CD4-positive, alpha-beta T cell treated with Interleukin-15 for 4 hours (primary cell): Measurements from ENCODE around the gene ACSM6.

ENCODE experiments used
- DNase-seq: peaks from one replicate; pipeline ENCODE4 v3.0.0-alpha.2; 2020; ENCODE audit warnings: low spot score

The ACSM6 gene

GRCh38 chr10:95246582-95247051, 52.6 kb downstream of the ACSM6 start:
- DNase-seq = peak; percentile 49

GRCh38 chr10:95247200-95247880, 53.3 kb downstream of the ACSM6 start:
- DNase-seq = no peak

- DNase-seq = no peak
Observed at GRCh38 chr10:95247881-95248583, 54.0 kb downstream of the ACSM6 start.

DNA sequence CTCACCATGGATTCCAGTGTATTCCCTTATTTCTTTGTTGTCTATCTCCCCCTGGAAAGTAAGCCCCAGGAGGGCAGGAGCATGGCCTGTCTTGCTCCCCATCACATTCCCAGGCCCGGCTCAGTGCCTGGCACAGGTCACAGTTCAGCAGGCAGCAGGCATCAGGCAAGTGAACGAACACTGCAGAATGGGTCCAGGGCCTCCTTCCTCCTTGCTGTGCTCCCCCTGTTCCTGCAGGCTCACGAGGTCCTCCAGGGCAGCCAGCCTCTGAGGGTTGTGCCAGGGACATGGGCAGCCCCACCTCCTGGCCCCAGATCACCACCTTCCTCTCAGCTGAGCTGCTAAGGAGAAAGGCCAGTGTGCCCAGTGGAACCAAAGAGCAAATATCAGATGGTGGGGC, 55.0 kb downstream of the ACSM6 start:
- no peak for DNase-seq

DNA sequence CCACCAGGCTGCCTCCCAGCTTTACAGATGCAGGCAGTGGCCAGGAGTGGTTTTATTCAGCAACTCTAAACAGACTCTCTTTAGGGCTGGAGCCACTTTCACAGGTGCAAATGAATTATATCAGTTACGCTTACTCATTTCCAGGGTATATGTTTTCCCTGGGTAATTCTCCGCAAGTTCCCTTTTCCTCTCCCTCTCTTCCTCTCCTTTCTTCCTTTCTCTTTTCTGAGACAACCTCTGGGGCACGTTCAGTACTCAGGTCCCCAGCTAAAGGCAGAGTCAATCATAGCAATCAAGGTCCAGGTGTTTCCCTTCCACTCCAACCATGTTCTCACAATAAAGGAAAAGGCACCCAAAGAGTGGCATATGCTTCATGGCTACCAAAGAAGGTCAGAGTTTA, 55.4 kb downstream of the ACSM6 start:
- DNase-seq = no peak

DNA sequence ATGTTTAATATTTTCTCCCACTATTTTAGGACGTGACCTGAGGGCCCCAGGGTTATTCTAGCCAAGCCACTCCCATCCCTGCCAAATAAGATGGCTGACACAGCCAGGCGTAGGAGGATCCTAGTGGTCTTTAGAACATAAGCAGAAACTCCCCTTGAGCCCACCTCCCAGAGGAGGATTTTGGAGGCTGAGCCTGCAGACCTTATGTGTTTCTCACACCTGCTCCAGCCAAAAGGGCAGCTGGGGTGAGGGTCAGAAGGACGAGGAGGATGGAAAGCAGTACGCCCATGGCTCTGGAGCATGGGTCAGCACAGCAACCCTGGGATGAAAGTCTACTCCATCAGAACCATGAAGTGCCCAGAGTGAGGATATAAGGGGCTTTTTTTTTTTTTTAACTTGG, 56.8 kb downstream of the ACSM6 start:
- no peak for DNase-seq

- no peak for DNase-seq
Observed at GRCh38 chr10:95253007-95253406, 59.0 kb downstream of the ACSM6 start.

GRCh38 chr10:95253686-95254085, 59.6 kb downstream of the ACSM6 start:
- DNase-seq = no peak

DNA sequence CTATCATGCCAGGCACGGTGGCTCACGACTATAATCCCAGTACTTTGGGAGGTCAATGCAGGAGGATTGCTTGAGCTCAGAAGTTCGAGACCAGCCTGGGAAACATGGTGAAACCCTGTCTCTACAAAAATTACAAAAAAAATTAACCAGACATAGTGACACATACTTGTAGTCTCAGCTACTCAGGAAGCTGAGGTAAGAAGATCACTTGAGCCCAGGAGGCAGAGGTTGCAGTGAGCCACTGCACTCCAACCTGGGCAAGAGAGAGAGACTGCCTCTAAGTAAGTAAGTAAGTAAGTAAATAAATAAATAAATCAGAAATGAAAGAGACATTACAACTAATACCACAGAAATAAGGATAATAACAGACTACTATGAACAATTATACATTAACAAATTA, 60.6 kb downstream of the ACSM6 start:
- DNase-seq = no peak

- DNase-seq = no peak
Observed at GRCh38 chr10:95256268-95256667, 62.2 kb downstream of the ACSM6 start.

DNA sequence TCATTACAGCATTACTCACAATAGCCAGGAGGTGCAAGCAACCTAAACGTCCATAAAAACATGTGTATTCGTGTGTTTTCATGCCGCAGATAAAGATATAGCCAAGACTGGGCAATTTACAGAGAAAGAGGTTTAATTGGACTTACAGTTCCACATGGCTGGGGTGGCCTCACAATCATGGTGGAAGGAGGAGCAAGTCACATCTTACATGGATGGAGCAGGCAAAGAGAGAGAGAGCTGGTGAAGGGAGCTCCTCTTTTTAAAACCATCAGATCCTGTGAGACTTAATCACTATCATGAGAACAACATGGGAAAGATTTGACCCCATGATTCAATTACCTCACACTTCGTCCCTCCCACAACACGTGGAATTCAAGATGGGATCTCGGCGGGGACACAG, 63.8 kb downstream of the ACSM6 start:
- no peak for DNase-seq

DNA sequence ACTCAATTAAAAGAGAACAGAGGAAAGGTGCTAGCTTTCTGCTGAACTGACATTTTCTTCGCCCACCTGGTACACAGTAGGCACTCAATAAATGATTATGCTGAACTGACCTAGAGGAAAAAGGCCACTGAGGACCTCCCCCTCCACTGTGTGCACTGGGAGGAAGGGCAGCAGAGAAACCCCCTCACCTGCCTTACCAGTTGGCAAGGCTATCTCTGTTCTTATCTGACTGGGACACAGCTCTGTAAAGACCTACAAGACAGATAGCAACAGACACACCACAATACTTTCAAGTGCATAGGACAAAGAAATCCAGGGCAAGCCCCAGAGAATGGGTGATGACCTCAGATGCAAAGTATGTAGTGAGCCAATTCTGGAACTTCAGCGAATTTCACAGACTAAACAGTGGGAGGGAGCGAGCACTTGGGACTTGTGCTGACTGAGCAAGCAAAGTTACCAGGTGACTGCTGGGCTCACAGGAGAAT, 66.4 kb downstream of the ACSM6 start:
- DNase-seq = no peak

DNA sequence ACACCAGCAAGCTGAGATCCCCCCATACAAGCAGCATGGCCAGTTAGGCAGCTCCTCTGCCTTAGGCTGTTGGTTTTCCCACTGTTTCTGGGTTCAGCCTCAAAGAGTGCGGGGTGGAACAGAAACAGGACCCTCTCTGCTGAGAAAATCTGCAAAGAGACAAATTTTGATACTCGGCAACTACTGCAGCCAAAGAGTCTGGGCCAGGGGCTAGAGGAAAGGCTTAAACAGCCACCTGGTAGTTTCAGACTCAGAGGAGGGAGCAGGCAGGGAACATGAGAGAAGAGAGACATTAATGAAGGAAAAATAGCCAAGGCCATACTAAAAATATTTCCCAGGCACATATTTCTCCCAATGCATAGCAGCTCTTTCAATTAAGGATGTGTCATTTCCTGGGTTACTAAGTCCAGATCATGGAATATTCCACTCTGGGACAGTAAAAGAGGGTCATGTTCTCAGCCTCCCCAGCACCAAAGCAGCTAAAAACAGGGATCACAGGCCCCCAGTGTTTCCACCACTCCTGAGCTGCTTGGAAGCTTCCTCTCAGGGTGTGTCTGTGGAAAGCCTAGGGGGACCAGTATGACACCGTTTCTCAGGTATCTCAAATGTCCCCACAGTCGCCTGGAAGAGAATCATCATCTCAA, 67.0 kb downstream of the ACSM6 start:
- DNase-seq = no peak

DNA sequence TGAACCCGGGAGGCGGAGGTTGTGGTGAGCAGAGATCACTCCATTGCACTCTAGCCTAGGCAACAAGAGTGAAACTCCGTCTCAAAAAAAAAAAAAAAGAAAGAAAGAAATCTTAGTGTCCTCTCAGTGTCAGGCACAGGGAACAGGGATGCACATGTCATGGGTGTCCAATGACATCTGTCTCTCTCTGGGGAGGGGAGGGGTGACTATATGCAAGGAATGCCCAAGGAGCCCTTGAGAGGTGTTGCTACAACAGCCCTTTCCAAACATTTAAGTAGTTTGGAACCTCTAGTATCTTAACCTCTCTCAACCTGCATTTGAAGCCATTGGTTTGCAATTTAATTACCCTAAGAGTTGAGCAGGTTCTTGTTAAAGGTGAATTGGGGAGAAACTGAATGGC, 67.9 kb downstream of the ACSM6 start:
- no peak for DNase-seq

DNA sequence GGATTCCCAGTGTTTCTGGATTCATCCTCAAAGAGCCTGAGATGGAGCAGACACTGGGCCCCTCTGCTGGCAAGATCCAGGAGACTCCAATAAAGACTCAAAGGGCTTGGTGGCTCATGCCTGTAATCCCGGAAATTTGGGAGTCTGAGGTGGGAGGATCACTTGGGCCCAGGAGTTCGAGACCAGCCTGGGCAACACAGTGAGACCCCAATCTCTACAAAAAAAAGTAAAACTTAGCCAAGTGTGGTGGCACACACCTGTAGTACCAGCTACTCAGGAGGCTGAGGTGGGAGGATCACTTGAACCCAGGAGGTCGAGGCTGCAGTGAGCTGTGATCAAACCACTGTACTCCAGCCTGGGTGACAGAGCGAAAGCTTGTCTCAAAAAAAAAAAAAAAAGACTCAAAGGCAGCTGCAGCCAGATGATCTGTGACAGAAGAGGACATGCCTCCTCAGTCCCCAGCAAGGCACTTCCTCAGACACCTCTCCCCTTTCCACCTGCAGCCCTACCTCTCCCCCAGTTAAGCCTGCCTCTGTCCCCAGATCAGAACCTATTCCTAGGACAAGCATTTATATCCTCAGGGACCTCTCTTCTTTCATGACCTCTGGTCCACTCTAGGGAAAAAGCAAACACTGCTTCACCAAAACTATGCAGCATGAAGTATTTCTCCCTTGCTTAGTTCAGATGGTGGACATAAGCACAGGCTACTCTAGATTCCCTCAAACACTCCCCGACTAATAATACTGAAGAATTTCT, 68.9 kb downstream of the ACSM6 start:
- no peak for DNase-seq

DNA sequence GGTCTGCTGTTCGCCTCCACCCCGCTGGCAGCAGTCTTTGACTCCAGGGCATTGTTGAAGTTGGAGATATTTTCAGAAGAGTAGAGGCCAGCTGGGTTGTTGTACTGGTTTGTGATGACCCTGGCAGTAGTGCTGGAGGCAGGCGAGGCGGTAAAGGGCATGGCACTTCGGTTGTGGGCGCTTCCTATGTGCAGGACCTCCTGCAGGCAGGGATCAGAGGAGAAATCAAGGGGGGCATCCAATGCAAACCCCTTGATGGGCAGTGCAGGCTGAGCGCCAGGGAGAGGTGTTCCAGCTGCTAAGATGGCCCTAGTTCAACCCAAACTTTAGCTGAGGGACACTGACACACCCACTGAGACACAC, 69.8 kb downstream of the ACSM6 start:
- DNase-seq = no peak

GRCh38 chr10:95264227-95265051, 70.4 kb downstream of the ACSM6 start:
- no peak for DNase-seq

DNA sequence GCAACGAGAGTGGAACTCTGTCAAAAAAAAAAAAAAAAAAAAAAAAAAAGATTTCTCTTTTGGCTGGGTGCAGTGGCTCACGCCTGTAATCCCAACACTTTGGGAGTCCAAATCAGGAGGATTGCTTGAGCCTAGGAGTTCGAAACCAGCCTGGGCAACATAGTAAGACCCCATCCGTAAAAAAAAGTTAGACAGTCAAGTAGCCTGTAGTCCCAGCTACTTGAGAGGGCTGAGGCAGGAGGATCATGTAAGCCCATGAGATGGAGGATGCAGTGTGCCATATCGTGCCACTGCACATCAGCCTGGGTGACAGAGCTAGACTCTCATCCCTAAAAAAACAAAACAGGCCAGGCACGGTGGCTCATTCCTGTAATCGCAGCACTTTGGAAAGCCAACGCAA, 71.5 kb downstream of the ACSM6 start:
- no peak for DNase-seq

GRCh38 chr10:95266674-95267095, 72.6 kb downstream of the ACSM6 start:
- peak; percentile 9 for DNase-seq

GRCh38 chr10:95267251-95267650, 73.2 kb downstream of the ACSM6 start:
- DNase-seq = no peak

GRCh38 chr10:95268438-95268837, 74.4 kb downstream of the ACSM6 start:
- no peak for DNase-seq
